CD4-positive, alpha-beta T cell treated with Interleukin-4 for 4 hours (primary cell): ENCODE results near the gene PKP3.
"Not testable (repeated sequence)": the region's sequence is repeated elsewhere in the genome, so short reads cannot be mapped to it uniquely, and the experiment has no call there.

ENCODE experiments used
- DNase-seq: peaks from one replicate; pipeline ENCODE4 v3.0.0-alpha.2; 2020

The PKP3 gene

DNA sequence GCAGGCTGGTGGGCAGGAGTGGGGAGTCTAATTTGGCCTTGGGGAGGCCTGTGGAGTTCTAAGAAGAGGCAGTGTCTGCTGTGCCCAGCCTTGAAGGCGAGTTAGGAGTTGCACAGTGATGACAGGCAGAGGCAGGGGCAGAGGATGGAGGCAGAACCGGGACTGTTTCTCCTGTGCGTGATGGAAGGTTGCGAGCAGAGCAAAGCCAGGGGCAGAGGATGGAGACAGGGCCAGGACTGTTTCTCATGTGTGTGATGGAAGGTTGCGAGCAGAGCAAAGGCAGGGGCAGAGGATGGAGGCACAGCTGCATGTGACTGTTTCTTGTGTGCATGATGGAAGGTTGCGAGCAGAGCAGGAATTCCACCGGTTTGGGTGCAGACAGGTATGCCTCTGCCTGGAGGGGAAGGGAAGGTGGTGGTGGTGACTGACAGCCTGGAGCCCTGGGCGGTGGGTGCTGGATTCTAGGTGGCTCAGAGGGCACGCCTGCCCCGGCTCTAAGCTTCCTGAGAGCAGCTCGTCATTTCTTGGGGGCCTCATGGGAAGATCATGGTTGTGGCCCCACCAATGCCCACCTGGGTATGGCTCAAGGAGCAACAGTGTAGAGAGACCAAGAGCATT, 16.0 kb upstream of the PKP3 start:
- no peak for DNase-seq

DNA sequence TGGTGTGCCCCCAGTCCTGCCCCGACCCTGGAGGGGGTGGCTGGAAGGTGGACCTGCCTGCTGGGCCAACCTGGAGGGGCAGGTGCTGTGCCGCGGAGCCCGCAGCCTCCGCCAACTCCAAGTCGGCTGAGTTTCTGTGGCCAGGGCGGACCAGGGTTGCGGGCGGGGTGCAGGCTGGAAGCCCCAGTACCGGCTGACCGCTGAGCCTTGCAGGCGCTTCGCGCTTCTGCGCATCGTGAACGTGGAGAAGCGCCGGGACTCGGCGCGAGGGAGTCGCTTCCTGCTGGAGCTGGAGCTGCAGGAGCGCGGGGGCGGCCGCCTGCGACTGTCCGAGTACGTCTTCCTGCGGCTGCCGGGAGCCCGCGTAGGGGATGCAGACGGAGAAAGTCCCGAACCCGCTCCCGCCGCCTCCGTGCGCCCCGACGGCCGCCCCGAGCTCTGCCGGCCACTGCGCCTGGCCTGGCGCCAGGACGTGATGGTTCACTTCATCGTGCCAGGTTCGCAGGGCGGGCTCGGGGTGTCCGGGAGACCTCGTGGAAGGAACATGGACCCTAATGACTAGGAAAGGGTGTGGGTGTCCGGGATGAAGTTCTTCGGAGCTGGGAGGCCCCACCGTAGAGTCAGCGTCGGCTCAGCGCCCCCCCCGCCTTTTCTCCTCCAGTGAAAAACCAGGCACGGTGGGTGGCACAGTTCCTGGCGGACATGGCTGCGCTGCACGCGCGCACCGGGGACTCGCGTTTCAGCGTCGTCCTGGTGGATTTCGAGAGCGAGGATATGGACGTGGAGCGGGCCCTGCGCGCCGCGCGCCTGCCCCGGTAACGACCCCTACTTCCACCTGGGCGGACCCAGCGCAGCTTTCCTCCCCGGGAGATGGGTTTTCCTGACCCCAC, 14.6 kb upstream of the PKP3 start:
- no peak for DNase-seq

DNA sequence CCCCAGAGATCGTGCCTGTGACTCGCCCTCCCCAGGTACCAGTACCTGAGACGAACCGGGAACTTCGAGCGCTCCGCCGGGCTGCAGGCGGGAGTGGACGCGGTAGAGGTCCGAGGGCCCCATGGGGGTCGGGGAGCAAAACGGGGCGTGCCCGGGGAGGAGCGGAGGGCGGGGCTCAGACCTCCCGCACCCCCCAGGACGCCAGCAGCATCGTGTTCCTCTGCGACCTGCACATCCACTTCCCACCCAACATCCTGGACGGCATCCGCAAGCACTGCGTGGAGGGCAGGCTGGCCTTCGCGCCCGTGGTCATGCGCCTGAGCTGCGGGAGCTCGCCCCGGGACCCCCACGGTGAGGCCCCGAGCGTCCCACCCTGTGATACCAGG, 13.9 kb upstream of the PKP3 start:
- no peak for DNase-seq

DNA sequence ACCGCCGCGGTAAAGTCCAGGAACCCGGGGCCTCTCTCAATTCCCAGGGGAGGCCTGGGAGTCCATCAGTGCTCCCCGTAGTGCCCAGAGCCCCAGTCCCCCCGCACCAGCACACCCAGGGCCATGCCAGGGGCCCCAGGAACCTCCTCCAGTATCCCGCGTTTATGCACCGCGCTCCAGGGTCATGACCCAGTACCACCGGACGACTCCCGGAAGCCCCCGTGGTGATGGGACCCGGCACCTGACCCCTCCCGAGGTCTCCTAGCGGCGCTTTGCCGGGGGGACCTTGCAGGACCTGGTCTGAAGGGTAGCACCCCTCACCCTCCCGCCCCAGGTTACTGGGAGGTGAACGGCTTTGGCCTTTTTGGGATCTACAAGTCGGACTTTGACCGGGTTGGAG, 13.5 kb upstream of the PKP3 start:
- DNase-seq: no peak

DNA sequence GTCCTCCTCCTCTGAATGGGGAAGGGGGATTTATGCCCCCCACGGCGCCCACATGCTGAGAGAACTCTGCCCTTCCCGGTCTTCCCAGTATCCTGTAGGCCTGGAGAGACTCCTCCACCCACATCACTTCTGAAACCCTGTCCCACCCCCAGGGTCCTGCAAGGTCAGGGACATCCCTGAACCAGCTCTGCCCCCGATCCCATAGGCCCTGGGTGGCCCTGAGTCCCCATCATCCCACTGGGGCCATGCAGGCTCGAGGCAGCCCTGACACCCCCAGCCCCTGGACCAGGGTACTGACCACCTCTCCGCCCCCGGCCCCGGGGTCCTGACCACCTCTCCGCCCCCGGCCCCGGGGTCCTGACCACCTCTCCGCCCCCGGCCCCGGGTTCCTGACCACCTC, 13.0 kb upstream of the PKP3 start:
- no peak for DNase-seq

DNA sequence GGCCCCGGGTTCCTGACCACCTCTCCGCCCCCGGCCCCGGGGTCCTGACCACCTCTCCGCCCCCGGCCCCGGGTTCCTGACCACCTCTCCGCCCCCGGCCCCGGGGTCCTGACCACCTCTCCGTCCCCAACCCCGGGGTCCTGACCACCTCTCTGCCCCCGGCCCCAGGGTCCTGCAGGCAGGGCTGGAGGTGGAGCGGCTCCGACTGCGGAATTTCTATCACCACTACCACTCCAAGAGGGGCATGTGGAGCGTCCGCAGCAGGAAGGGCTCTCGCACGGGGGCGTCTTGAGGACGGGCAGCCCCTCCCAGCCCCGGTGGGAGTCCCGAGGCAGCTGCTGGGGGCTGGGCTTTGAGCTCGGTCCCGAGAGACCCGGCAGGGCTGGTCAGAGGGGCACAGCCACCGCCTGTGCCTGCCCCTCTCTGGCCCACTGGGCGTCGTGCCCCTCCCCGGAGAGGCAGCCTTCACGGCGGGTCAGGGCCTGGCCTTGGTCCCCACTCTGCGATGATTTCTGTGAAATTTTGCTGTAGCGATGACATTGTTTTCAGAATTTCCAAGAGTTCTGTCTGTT, 12.4 kb upstream of the PKP3 start:
- DNase-seq: no peak

DNA sequence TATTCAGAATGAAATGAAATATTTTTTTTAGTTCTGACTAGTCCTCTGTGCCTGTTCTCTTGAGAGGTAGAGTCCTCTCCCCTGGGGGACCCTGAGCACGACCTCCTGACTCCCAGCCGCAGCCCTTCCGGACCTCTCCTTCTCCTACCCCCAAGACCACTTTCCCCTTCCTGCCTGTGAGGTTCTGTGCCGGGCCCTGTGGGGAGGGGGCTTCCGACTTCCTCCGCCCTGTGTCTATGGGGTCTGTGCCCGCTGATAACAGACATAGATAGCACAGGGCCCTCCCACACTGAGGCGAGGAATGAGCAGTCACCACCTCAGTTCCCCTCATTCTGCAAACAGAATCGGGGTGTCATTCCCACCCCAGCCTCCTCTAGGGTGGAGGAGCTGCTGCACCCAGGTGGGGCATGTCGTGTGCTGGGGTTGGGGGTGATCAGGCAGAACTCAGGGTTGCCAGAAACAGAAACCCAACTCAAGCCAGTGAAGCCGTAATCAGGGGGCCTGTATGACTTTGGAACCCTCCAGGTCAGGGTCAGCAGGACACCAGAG, 11.9 kb upstream of the PKP3 start:
- no peak for DNase-seq

DNA sequence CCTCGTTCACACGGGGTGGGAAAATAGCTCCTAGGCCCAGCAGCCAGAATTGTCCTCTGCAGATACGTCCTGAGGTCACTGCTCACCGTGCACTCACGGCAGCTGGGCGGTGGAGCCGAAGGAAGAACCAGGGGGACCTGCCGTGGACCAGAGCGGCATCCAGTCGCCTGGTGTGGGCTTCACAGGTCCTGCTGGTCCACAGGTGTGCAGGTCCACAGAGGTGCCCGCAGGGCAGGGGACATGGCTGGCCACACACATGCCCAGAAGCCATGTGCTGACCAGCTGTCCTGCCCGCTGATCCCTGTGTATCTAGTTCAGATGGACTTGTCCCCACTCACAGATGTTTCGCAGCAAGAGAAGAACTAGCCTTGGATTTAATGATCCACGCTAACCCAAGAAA, 10.6 kb upstream of the PKP3 start:
- DNase-seq: no peak

DNA sequence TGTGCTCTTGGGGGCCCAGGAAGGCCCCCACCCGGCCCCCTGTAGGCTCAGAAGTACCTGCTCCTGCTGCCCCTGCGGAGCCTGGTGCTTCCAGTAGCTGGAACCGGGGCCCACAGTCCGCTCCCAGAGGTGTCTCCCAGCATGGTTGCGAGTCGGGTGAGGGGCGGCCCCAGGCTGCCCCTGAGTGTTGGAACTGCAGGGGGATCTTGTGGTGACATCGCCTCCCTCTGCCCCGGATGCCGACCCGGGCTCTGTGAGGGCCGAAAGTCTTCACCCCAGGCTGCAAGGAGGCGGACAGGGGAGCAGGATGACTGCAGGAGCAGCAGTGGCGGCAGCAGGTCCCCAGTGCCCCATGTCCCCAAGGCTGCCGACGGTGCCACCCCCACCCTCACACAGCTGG, 9.5 kb upstream of the PKP3 start:
- DNase-seq: no peak

DNA sequence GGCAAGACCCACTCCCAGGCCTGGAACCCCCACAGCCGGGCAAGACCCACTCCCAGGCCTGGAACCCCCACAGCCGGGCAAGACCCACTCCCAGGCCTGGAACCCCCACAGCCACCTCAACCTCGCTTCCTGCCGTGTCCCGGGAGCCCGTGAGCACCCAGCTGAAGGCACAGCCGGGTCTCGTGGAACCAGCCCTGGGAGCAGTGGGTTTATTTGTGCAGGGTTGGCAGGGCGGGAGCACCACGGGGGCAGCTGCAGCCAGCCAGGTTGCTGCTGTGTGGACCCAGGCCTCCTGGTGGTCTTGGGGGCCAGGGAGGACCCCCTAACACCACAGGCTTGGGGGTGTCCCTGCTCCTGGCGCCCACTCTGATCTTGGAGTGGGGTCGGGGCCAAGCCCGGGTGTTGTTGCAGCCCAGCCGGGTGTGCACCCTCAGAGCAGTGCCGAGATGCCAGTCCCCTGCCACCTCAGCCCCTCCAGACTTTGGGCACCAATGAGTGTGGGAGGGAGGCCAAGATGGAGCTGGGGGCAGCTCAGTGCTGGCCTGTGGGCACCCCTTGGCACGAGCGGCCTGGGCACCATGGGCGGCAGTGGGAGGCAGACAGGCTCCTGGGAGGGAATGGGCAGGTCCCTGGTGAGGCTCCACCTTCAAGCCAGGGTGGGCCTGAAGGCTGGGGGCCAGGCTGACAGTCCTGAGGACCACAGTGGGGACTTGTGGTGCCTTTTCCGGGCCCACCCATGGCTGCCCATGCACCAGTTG, 8.2 kb upstream of the PKP3 start:
- no peak for DNase-seq

DNA sequence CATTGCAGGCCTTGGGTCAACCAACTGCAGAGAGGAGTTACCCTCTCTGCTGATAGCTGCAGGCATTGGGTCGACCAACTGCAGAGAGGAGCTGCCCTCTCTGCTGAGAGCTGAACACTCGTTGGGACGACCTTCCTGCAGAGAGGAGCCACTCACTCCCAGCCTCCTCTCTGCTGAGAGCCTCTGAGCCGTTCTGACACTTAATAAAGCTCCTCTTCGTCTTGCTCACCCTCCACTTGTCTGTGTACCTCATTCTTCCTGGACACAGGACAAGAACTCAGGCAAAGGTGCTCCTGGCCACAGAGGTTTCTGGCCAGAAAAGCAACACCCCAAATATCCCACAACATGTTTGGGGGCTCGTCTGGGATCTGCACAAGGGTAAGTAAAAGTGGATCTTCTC, 7.5 kb upstream of the PKP3 start:
- no peak for DNase-seq

DNA sequence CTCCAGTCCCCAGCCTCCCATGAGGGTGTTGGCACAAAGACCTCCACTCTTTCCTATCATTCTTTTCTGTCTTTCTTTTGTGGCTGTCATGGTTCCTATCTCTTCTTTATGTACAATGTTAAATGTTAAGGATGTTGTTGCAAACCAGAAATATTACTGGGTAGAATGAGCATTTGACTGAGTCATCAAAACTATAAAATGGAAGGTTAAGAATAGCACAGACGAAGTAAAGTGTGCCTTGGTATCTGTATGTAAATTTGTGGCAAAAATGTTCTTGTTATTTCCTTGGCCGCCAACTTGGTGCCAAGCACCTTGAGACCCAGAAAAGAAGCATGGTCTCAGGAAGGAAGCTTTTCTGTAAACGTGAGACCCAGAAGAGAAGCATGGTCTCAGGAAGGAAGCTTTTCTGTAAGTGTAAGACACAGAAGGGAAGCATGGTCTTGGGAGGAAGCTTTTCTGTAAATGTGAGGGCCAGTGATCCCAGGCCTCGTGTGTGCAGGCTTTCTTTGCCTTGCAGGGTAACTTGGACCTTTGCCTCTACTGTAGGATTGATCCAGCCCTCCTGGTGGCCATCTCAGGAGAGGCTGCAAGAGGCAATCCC, 6.7 kb upstream of the PKP3 start:
- DNase-seq: no peak

DNA sequence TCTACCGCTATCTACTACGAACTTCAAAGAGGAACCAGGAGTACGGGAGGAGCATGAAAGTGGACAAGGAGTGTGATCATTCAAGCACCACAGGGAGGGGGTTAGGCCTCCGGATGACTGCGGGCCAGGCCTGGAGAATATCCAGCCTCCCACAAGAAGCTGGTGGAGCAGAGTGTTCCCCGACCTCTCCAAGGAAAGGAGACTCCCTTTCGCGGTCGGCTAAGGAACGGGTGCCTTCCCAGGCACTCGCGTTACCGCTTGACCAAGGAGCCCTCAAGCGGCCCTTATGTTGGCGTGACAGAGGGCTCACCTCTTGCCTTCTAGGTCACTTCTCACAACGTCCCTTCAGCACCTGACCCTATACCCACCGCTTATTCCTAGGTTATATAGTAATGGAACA, 4.6 kb upstream of the PKP3 start:
- DNase-seq: not testable (repeated sequence)

DNA sequence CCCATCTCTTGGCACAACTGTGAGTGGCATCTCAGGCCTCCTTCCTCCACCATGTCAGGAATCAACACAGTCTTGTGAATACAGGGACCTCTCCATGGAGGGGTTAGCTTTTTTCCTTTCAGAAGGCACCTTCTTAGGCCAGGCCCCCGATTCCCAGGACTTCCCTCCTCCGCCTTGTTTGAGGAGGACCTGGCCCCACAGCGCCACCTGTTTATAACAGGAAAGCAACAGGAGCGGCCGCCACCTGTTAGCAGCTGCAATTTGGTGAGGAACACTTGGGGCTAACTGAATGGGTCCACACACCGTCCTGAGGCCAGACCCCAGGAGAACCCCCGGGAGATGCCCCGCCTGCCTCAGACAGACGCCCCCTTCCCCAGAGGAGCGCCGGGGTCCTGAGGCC, 3.8 kb upstream of the PKP3 start:
- no peak for DNase-seq

DNA sequence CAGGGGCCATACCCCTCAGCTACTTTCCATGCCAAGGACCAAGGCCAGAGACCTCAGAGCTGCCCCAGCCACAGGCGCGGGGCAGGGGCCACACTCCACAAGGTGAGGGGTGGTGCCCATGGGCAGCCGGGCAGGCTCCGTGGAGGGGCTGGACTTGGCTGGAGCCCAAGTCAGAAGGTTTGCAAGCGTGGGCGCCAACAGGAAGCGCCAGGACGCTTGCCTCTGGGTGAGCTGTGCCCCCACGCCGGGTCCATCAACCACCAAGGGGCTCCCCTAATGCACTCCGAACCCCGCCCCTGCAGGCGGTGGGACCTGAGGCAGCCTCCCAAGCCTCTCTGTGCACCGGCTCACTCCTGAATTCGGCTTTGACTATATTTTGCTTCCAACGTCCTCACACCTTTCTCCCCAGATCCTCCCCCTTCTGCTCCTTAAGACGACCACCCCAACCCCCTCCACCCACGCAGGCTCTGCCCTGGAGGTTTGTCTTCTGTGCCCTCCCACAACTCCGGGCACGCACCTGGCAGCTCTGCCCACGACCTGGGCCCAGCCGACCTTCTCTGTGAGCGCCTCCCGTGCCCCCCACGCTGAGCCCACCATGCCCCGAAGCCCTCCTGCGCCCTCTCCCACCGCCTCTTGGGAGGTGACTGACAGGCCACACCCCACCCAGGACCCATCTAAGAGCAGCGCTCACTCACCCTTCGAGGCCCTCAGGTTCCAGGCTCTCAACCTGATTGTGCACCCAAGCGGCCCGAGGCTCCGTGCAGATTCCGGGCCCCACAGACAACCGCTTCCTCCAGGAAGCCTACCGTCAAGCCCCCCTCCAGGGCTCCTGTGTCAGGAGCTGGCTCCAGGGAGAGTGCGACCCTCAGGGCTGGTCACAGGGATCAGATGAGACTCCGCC, 2.6 kb upstream of the PKP3 start:
- DNase-seq: no peak

DNA sequence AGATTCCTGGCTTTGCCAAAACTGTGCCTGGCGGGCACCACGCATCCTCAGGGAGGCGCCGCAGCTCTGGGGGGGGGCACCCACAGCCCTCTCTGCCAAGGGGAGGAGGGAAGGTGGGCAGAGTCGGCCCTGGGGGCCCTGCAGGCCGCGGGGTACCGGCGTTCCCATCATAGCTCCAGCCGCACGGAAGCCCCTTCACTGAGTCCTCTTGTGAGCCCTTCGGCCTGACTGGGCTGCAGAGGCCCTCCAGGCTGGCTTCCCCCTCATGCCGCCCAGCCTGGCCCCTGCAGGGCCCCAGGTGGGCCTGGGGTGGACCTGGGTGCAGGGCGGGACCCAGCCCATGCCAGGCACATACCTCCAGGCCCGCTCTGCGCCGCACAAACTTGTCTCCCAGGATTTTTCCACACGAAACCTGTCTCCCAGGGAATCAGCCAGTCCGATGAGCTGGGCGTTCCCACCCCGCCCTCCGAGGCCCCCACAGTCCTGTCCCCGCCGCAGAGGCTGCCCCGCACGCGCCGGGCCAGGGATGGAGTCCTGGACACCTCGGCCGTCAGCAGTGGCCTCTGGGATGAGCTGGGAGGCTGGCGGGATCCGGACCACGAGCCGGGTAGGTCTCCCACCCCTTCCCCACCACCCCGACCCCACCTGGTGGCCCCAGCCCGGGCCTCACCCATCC, 1.8 kb upstream of the PKP3 start:
- DNase-seq: no peak

DNA sequence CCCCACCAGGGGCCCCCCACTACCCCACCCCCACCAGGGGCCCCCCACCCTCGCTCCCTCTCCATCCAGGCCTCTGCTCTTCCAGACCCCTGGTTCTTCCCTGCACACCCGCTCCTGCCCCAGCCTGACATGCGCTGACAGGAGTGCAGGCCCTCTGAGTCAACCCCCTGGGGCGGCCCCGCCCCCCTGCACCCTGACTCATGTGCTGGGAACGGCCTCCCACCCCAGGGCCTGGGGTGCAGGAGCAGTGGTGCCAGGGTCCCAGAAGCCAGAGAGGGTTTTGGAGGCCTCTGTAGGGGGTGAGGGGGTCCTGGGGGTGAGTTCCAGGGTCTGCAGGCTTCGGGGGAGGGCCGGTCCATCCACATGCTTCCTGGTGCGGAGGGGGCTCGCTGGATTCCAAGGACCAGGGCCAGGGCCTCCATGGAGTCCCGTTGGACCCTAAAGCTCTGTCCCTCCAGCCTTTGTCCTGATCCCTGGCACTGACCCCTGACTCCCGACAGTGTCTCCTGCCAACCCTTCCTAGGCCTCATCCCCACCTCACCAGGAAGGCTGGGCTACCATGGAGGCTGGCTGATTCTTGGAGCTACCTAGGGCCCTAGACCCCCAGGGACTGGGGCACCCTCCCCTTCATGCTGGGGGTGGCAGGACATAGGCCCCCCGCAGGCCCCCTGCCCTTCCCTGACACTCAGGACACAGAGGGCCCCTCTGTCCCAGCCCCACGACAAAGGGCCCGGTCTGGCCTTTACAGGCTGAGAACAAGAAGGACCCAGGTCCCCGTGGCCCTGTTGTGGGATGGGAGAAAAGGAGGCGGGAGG, 583 bp upstream of the PKP3 start:
- DNase-seq: no peak

DNA sequence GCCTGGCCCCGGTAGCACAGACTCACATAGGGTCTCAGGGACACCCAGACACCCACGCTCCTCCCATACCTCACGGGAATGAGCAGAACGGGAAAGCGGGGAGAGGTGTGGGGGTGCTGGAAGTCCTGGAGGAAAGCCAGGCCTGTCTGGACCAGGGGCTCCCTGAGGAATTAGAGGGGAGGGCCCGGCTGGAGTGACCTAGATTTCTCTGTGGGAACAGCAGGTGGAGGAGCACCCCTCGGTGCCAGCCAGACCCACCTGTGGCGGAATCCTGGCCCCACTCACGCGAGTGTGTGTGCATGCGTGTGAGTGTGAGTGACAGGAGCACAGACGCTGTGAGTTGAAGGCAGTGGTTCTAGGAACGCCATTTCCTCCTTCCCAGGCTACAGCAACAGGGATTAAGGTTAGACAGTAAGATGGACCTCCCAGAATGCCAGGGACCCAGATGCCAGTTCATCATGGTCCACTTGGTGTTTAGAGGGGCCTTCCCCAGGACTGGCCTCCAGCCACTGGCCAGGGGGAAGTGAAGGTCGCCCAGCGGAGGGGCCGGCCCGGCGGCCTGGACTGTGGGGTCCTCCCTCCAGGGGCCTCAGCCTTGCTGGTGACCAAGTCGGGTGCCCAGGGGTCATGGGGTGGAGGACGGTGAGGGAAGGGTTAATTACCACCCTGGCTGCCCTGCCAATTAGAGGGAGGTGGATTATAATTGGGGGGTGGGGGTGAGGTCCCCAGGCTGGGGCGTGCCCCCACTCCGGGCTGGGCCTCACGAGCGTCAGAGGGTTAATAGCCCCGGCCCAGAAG, 1.0 kb downstream of the PKP3 start:
- no peak for DNase-seq

DNA sequence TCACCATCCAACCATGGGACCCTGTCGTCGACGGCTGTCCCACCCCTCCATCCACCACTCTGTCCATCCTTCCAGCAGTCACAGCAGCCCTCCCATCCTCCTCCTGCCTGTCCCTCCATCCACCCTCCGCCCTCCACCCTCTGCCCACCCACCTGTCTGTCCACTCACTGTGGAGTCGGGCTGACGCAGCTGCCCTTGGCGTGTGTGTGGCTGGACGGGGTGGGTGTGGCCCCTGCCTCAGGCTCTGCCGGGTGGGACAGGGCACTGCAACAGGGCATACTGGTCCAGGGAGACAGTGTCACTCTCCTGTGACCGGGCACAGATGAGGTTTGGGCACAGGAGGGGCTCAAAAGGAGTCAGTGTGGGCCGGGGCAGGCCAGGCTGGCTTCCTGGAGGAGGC, 1.9 kb downstream of the PKP3 start:
- DNase-seq: no peak
